ENCODE data around the gene ZNF346.
"Not testable (repeated sequence)": the region's sequence is repeated elsewhere in the genome, so short reads cannot be mapped to it uniquely, and the experiment has no call there.

The ZNF346 gene

DNA sequence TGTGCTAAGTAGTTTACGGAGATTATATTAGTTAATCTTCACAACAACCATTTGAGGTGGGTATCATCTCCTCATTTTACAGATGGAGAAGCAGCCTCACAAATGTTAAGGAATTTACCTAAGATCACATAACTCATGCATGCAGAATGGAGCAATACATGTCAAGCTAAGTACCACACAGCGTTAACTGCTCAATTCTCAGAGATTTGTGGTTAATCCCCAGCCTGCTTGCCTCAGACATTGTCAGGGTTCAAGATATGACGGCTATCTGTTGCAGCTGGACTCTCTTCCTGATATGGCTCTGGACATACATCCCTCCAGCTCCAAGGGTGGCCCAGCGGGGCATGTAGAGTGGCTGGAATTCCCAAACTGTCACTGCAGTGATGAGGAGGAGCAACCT is 7.3 kb upstream of the ZNF346 start:
- no peak for DNase-seq

DNA sequence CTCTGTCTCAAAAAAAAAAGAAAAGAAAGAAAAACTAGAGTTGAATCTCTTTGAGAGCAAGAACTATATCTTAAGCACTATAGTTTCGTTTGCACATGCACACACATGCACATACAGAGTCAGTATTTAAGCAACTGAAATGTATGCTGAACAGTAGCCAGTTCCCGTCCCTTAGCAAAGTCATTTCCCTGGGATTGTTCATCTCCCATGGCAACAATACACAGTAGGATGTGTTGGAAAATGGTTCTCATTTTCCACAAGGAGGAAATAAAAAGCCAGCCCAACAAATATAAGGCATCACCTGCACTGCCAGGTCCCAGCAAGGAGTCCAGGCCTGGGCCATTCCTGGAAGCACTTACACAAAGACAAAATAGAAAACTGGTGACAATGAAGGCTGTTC is 4.2 kb upstream of the ZNF346 start:
- no peak for DNase-seq

DNA sequence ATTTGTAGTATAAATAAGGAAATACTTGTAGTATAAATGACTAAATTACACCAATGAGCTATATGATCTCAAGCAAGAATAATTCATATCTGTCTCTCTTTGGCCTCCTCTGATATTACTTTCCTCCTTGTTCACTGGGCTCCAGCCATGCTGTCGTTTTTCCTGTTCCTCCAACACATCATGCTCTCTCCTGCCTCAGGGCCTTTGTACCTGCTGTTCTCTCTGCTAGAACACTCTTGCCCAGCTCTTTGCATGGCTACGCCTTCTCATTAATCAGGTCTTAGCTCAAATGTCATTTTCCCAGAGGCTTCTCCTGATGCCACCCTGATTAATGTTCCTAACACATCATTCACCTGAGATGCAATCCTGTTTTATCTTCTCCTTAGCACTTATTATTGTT is 2.5 kb upstream of the ZNF346 start:
- DNase-seq: no peak

DNA sequence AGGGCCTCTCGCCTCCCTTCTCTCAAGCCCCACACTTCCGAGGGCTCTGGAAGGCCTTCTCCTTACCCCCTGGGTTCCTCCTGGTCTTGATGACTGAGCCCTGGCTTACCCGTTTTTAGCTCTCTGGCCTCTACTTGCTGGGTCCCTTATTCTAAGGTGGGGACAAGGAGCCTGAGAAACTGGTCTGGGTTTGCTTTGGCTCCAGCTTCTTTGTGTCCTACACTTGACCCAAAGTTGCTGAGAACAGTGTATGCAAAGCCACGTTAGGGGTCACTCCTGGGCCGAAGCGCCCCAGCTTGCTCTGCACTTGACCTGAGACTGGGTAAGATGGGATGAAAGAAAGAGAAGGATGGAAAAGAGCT is 788 bp downstream of the ZNF346 start:
- peak; percentile 41 for DNase-seq

DNA sequence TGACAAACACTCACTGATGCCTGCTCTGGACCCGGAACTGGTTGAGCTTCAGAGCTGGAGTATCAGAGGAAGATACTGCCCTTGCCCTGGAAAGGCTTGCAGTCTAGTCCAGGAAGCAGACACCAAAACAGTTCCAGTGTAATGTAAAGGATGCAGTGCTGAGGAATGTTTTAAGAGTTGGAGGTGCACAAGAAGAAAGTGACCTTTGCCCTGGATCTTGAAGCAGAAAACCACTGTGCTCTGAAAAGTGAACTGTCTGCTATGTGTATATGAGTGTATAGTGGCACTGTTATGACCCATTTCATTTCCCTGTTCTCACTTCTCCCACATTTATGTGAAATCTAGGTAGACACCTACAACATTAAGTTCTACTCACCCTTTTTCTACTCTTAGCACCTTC is 2.1 kb downstream of the ZNF346 start:
- DNase-seq: no peak

DNA sequence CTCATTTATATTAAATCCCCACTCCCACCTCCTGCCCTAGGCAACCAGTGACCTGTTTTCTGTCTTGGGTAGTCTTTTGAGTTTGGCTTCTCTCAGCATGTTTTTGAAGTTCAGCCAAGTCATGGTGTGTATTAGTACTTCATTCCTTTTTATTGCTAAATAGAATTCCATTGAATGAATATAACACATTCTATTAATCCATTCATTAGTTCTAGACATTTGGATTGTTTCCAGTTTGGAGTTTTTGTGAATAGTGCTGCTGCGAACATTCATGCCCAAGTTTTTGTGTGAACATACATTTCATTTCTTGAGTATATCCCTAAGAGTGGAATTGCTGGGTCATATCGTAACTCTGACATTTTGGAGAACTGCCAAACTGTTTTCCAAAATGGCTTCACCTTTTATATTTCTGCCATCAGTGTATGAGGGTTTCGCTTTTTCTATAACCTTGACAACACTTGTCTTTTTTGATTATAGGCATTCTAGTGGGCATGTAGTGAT is 2.7 kb downstream of the ZNF346 start:
- DNase-seq: no peak

DNA sequence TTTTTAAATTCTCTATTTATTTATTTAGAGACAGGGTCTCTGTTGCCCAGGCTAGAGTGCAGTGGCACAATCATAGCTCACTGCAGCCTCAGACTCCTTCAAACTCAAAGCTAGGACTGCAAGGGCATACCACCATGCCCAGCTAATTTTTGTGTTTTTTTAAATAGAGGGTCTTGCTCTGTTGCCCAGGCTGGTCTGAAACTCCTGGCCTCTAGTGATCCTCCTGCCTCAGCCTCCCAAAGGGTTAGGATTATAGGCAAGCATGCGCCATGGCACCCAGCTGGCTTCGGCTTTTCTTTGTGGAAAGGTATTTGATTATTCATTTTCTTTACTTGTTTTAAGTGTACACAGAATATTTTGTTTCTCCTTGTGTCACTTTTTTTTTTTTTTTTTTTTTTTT is 5.2 kb downstream of the ZNF346 start:
- no peak for DNase-seq

DNA sequence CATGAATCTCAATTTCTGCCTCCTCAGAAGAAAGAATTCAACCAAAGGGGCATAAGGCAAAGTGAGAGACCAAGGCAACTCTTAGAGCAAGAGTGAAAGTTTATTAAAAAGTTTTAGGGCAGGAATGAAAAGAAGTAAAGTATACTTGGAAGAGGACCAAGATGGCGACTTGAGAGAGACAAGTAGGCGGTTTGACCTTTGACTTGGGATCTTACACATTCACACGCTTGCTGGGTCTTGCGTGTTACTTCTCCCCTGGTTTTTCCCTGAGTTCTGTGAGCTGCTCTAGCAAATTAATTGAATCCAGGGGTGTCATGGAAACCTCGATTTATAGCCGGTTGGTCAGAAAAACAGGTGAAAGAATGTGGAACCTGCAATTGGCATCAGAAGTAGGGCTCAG is 7.0 kb downstream of the ZNF346 start:
- DNase-seq: no peak

DNA sequence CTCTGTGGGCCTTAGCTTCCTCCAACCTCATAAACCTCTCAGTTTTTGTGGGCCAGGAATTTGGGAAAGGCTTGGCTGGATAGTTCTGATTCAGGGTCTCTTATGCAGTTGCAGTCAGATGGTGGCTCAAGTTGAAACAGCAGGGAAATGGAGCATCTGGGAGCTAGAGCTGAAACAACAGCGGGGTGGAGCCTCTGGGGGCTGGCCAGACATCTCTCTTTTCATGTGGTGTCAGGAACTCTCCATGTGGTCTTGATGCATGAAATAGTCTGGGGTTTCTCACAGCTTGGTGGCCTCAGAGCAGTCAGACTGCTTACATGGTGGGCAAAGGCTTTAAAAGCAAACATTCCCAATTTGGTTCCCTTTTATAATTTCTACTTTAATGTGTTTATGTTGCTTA is 13.5 kb downstream of the ZNF346 start:
- no peak for DNase-seq

DNA sequence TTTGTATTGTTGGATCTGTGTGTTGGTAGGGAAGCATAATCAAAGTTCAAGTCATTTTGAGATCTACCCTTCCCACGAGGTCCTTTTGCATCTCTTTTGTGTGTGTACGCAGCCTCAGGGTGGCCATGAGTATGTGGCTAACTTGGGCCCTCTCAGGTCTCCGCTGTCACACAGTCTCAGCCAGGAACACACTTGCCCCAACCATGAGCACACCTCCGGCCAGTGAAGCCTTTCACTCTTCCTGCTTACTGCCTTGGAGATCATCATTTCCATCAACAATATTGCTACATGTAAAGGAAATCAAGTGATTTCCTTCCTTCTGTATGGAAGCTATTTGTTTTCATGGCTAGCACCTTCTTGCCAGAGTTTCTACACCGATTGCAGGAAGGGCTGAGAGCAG is 13.9 kb downstream of the ZNF346 start:
- DNase-seq: no peak

DNA sequence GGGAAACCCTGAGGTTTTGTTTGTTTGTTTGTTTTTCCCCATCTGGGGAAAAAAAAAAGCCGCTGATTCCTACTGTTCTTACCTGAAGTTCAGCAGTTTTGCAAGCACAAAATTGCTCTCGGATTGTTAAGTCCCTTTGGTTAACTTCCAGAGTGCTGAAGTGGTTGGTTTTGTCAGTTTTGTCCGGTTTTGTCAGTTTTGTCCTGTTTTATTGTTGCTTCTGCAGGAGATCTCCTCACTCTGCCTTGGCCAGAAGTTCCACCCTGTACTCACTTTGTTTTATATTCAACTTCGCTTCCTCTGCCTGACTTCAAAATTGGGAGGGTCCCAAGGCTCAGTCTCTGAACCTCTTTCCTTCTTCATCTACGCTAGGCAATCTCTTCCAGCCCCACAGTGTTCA is 14.4 kb downstream of the ZNF346 start:
- no peak for DNase-seq

DNA sequence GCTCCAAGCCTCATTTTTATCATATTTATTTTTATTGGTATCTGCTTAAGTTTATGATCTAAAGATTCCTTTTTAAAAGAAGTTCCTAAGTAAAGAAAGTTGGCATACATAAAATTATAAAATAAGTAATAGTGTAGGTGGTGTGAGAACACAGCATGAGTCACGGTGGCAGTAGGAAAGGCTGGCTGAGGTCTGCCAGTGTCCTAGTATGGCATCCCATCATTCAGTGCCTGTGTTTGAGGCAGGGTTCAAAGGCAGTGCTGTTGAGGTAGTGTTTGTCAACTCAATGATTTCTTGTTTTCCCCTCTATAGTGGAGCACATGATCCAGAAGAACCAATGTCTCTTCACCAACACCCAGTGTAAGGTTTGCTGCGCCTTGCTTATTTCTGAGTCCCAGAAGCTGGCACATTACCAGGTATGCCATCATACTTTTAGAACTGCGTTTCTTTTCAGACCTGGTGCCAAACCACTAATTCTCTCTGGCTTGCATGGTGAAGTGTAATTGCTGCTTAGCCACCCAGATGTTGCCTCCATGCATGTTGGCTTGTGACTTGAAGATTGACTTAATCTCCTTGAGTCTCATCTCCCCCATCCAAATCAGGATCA is 18.4 kb downstream of the ZNF346 start:
- DNase-seq: no peak

DNA sequence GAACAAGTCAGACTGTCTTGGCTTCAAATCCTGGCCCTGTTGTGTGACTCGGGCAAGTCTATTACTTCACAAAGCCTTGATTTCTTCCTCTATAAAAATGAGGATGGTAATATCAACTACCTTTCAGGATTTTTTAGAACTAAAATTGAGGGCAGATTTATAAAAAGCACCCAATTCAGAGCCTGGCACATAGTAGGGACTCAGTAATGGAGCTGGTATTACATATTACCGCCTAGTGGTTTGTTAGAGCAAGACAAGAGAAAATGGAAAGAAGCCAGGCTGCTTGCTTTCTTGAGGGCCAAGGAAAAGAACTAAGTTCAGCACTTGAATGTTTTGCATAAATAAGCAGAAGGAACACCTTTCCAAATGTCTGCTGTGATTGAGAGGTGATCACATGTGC is 19.4 kb downstream of the ZNF346 start:
- DNase-seq: no peak

DNA sequence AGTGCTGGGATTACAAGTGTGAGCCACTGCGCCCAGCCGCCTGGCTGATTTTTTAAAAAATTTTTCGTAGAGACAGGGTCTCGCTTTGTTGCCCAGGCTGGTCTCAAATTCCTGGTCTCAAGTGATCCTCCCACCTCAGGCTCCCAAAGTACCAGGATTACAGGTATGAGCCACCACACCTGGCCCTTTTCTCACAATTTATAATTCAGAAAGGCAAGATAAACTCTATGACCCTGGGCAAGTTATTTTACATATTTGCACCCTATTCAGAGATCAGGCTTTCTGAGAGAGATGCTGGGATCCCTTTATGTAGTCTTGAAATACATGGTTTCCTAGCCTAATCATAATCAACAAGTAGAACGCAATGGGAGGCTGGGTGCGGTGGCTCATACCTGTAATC is 20.6 kb downstream of the ZNF346 start:
- no peak for DNase-seq

DNA sequence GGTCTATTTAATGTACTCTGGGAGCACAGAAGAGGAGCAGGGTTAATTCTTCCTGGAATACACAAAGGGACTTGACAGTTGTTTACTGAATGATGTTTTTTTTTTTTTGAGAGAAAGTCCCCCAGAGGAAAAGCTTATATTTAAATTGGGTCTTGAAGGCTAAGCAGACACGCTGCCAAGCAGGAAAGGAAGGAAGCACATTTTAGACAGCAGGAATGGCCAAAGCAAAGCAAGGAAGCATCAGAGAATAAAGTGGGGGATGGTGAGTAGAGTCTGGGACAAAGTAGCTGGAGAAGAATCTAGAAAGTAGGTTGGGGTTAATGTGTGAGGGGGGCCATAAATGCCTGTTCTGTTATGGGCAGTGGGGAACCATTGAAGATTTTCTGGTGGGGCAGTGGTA is 21.5 kb downstream of the ZNF346 start:
- DNase-seq: no peak

DNA sequence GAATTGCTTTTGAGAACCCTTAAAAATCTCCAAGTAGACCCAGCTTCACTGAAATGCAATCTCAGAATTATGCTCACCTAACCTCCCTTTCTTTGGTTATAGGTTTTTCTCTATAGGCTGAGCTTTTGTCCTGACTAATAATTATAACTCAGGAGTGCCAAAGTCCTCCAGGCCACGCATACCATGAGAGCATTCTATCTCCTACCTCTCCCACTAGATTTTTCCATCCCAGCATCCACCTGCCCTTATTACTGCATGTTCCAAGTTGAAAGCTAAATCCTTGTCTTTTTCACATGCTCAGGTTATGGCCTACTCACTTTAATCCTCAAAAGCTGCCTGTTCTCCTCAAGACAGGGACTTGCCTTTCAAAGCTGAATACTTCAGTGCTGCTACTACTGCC is 22.1 kb downstream of the ZNF346 start:
- DNase-seq: no peak

DNA sequence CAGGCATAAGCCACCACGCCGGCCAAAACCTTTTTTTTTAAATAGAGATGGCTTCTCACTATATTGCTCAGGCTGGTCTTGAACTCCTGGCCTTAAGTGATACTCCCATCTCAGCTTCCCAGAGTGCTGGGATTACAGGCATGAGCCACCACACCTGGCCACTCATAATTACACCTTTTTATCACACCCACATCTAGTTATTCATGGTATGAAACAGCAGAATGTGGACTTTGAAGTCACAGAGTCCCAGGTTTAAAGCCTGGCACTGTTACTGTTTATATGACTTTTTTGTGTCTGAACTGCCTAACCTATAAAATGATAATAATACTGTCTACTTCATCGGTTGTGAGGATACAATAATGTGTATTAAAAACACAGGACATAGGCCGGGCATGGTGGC is 23.1 kb downstream of the ZNF346 start:
- DNase-seq: no peak

DNA sequence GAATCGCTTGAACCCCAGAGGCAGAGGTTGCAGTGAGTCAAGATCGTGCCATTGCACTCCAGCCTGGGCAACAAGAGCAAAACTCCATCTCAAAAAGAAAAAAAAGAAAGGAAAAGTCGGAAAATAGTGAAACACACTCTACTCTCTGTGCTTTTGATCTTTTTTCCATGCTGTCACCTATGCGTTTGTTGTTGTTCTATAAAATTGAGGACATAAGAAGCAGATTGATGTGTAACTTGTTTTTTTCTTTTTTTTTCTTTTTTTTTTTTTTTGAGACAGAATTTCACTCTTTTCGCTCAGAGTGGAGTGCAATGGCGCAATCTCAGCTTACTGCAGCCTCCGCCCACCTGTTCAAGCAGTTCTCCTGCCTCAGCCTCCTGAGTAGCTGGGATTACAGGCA is 26.0 kb downstream of the ZNF346 start:
- not testable (repeated sequence) for DNase-seq

DNA sequence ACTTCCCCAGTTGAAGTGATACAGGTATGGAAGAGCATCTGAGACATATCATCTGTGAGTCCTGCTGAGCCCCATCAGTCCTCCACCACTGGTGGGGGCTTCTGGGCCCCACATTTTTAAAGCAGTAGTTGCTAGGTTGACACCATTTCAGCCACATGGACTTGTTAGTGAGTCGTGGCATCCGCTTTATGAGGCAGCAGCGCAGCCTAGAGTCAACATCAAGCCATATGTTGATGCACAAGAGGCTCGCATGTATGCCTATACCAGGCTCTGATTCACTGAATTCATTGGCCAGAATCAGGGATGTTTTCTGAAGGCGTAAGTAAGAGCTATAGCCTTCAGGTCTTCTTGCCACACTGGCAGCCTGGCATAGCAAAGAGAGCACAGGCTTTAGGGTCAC is 26.8 kb downstream of the ZNF346 start:
- DNase-seq: no peak

DNA sequence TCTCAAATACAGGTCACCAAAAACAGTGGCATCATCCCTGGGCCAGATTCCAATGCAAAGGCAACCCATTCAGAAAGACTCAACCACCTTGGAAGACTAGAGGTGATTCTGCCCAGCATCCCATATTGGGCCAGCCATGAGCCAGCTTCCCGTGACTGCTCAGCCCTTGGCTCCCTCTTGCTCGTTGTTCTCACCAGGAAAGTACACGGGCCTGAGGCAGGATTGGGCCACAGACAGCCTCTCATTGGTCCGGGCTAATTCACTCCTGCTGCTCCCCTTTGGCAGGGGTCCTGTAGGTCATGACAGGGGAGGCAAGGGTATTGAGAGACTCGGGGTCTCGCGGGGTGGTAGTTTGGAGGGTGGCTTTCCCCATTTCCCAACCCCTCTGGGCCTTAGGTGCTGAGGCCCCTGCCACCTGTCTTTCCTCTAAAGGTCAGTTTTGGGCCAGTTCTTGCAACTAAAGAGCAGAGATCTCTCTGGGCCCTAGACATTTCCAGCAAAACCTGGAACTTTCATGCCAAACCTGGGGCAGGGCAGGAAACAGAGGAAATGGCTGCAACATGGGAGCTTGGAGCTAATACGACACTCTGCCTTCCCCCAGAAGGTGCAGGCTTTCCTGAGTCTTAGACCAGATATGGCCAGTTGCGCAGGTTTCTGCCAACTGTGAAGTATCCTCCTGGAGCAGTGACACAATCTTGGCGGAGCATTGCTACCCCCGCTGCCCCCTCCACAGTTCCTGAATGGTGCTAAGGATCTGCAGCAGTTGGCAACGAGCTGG is 42.2 kb downstream of the ZNF346 start:
- no peak for DNase-seq

DNA sequence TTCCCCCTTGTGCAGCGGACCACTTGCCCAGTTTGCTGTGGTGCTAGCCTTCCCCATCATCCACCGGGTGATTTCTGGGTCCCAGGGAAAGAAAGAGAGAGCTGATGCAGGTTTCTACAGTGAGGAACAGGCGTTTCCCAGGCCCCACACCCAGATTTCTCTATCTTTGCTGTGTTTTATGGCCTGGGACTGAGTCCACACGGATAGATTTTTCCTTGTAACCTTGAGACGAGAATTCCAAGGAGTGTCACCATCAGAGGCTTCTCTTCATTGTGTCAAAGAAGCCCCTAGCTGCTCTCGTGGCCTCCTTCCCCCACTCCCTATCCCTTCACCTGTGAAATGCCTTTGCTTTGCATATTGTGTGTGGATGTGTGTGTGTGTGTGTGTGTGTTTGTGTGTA is 43.0 kb downstream of the ZNF346 start:
- DNase-seq: no peak

DNA sequence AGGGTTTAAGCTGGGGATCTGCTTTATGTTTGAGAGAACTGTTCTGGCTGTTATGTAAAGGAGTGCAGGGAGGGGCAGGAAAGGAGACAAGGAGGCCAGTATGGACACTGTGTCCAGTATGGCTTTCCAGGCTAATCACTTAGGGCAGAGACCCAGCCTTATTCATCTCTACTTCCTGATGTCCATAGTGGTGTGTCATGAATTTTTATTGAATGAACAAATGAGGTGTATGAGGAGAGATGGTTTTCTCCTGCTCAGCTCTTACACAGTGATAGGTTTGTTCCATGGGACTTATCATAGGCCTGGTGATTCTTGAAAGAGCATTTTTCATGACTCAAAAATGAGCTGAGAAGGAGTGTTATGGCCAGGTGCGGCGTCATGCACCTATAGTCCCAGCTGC is 43.7 kb downstream of the ZNF346 start:
- no peak for DNase-seq

DNA sequence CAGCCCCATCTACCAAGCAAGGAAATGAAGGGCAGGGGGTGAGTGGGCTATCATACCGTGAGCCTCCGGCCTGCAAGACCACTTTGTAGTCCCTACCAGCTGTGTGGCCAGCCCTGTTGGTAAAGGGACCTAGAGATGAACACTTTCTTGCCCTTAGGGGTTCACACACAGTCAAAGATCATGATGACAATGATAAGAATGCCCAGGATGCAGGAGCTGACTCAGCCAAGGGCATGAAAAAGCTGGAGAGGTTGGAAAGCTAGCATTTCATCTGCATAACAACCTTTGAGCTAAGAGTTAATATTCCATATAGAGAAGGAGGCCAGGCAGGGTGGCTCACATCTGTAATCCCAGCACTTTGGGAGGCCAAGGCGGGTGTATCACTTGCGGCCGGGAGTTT is 45.0 kb downstream of the ZNF346 start:
- DNase-seq: no peak

DNA sequence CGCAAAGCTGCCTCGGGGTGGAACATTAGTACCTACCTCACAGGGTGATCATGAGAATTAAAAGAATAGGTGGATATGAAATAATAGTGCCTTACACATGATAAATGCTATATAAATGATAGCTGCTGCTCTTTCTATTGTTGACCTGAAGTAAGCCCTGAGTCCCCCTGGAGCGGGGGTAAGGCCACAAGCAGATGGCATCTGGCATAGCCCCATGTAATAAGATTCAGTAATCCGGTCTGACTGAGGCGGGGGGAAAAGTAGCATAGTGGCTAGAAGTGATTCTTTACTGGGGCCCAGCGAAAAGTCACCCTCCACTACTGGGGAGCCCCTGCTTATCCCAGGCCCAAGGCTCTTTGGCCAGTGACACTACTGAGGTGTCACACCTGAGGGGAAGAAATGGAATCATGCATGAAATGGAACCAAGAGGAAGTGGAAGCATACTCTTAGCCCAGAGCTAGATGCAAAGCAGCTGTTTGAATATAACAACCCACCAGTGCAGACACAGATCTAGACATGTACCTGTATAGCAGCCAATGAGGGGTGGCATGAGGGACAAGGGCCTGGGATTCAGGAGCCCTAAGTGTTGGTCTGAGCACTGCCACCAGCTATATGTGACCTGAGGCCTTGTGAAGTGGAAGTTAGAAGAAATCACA is 48.2 kb downstream of the ZNF346 start:
- no peak for DNase-seq

Data from stimulated activated CD8-positive, alpha-beta memory T cell treated with anti-CD3 and anti-CD28 coated beads, Interleukin-4, amount 100 ng/mL, for 48 hours (primary cell).